HL-60 (cell line): Measurements from ENCODE around the gene SLC6A6.

Experiments used
- TF ChIP-seq, protein P1 (sequence below): IDR thresholded peaks from one replicate; pipeline ENCODE4 v1.5.1; 2011; ENCODE audit warnings: low read length, control low read depth, inconsistent platforms; ENCODE audit not compliant: insufficient read depth
- TF ChIP-seq, protein P2 (sequence below): IDR thresholded peaks from 2 replicates; pipeline ENCODE4 v1.6.1; 2012; ENCODE audit warnings: low read depth; ENCODE audit not compliant: insufficient replicate concordance

DNA sequence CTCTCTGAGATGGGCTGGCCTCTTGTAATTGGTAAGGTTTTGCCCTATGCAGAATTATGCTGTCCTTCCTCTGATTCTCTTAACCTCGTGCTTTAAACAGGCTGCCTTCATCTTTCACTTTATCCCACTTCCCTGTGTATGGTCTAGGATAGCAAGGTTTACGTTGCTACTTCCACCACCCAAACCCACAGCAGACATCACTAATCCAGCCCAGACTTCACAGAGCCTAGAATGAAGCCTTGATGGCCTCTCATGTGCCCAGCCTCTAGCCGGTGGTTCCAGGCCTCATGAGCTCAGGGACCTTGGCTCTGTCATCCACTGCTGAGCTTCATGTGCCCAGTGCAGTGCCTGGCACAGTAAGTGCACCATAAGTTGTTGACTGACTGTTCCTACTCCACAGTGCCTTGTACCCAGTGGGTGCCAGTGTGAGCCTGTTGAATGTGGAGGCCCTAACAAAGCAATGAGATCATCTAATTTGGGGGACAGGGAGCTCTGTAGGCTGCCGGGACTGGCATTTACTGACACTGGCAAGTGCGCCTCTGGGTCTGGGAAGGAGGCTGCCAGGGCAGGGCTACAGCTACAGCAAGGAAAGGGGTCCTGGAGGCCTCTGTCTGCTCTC, 12.5 kb downstream of the SLC6A6 start:
- TF ChIP-seq, protein P1, sequence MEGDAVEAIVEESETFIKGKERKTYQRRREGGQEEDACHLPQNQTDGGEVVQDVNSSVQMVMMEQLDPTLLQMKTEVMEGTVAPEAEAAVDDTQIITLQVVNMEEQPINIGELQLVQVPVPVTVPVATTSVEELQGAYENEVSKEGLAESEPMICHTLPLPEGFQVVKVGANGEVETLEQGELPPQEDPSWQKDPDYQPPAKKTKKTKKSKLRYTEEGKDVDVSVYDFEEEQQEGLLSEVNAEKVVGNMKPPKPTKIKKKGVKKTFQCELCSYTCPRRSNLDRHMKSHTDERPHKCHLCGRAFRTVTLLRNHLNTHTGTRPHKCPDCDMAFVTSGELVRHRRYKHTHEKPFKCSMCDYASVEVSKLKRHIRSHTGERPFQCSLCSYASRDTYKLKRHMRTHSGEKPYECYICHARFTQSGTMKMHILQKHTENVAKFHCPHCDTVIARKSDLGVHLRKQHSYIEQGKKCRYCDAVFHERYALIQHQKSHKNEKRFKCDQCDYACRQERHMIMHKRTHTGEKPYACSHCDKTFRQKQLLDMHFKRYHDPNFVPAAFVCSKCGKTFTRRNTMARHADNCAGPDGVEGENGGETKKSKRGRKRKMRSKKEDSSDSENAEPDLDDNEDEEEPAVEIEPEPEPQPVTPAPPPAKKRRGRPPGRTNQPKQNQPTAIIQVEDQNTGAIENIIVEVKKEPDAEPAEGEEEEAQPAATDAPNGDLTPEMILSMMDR = no peak
- TF ChIP-seq, protein P2, sequence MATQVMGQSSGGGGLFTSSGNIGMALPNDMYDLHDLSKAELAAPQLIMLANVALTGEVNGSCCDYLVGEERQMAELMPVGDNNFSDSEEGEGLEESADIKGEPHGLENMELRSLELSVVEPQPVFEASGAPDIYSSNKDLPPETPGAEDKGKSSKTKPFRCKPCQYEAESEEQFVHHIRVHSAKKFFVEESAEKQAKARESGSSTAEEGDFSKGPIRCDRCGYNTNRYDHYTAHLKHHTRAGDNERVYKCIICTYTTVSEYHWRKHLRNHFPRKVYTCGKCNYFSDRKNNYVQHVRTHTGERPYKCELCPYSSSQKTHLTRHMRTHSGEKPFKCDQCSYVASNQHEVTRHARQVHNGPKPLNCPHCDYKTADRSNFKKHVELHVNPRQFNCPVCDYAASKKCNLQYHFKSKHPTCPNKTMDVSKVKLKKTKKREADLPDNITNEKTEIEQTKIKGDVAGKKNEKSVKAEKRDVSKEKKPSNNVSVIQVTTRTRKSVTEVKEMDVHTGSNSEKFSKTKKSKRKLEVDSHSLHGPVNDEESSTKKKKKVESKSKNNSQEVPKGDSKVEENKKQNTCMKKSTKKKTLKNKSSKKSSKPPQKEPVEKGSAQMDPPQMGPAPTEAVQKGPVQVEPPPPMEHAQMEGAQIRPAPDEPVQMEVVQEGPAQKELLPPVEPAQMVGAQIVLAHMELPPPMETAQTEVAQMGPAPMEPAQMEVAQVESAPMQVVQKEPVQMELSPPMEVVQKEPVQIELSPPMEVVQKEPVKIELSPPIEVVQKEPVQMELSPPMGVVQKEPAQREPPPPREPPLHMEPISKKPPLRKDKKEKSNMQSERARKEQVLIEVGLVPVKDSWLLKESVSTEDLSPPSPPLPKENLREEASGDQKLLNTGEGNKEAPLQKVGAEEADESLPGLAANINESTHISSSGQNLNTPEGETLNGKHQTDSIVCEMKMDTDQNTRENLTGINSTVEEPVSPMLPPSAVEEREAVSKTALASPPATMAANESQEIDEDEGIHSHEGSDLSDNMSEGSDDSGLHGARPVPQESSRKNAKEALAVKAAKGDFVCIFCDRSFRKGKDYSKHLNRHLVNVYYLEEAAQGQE = no peak
